Stimulated activated CD4-positive, alpha-beta T cell treated with anti-CD3 and anti-CD28 coated beads, Interleukin-1b, Interleukin-23, amount 100 ng/mL, for 1 hour (primary cell): ENCODE data around the gene PER1.
A peak's percentile ranks its signal among the peaks of the same experiment; 100 is the strongest.

ENCODE experiments used
- DNase-seq, 2 donors: peaks; one replicate each; pipeline ENCODE4 v3.0.0-alpha.2; 2020; ENCODE audit warnings: low read depth in 2 of 2

PER1 gene

DNA sequence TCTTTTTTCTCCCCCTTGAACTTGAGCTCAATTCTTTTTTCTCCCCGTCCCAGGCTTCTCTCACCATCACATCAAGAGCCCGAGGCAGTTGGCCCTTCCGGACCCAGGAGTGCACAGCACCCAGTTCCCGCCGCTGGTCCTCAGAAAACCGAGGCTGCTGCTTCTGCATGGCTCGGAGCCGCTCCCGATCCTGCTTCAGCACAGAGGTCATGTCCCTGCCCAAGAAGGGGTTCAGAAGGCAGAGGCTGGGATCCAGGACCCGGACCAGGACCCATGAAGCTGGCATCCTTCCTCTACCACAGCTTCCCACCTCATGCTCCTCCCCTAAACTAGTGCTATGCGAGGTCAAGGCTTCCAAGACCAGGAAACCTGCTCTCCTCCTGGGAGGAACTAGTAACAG, 10.5 kb downstream of the PER1 start:
- DNase-seq = no peak

DNA sequence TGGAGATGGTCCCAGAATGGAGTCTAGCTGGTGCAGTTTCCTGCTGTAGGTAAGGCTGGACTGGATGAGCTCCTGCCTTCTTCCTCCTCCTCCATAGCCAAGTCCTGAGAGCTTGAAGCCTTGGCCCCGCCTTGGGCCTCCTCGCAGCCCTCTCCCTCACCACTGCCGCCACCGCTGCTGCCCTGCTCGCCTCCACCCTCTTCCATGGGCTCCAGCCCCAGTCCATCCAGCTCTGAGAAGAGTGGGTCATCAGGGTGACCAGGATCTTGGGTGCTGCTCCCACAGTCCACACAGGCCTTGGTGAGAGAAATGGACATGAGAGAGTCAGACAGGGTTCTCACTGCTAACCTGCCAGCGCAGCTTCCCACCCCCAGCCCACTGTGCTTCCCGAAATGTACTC, 11.2 kb downstream of the PER1 start:
- no peak for DNase-seq

- DNase-seq = no peak
Measured at GRCh38 chr17:8140065-8141029, 11.9 kb downstream of the PER1 start.

GRCh38 chr17:8138672-8139371, 13.4 kb downstream of the PER1 start:
- DNase-seq = peak; percentile 87 to 96

DNA sequence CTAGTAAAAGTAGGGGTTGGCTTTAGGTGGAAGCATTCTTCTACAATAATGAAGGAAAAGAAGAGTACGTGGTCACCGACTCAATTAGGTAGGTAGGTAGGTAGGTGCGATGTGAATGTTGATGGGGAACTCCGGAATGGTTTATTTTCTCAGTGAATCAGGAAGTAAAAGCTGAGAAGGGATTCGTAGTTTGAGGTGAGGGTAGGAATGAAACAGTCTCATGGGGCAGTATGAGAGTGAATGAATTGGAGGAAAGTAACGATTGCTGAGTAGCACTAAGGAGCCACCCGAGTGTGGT, 13.9 kb downstream of the PER1 start:
- no peak for DNase-seq

DNA sequence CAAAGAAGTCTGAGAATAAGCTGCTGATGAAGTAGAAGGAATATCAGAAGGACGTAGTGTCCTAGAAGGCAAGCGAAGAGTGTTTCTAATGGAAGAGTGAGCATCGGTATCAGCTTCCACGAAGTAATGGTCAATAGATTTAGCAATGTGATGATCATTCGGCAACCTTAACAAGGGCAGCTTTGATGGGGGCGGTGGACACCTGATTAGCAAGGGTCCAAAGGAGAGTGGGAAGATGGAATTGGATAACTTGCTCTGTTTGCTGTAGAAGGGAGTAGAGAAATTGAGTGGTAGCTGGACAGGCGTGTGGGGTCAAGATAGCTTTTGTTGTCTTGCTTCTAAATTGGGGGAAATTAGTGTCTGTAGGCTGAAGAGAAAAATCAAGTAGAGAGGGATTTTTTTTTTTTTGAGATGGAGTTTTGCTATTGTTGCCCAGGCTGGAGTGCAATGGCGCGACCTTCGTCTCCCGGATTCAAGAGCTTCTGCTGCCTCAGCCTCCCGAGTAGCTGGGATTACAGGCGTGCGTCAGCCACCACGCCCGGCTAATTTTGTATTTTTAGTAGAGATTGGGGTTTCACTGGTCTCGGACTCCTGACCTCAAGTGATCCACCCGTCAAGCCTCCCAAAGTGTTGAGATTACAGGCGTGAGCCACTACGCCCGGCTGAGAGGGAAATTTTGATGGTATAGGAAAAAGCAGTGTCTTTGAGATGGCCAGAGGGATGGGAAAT, 14.4 kb downstream of the PER1 start:
- DNase-seq = no peak

- DNase-seq = no peak
Measured at GRCh38 chr17:8133941-8134340, 18.3 kb downstream of the PER1 start.

DNA sequence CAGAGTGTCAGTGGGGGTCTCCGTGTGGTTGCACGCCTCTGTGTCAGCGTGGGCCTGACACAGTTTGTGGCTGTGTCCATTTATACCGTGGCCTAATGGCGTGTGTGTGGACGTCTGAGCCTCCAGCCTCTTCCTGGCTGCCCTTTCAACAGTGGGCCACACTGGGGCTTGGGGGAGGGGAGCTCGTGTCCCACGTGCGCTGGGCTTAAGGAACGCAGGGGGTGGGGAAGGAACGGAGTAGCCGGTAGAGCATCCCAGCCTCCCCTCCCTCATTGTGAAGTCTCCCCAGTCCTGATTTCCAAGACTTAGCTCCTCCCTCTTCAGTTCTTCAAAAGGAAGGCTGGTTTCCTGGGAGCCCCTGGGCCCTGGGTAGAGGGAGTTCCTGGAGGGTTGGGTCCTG, 18.8 kb downstream of the PER1 start:
- no peak for DNase-seq

- no peak for DNase-seq
Measured at GRCh38 chr17:8131844-8132441, 20.3 kb downstream of the PER1 start.

DNA sequence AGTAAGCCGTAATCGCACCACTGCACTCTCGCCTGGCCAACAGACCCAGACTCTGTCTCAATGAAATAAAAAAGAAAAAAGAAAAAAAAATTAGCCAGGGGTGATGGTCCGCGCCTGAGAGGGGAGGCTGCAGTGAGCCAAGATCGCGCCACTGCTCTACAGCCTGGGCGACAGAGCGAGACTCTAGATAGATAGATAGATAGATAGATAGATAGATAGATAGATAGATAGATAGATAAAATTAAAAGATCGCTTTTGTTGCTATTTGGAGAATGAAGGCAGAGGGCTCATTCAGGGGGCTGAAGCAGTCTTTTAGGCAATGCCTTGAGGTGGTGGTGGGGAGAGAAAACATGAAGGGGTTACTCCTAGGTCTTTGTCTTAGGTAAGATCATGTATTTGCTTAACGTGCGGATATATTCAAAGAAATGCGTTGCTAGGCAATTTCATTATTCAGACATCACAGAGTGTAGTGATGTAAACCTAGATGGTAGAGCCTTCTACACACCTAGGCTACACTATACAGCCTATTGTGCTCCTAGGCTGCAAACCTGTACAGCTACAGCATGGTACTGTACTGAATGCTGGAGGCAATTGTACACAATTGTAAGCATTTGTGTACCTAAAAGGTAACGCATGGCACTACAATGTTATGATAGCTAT, 23.9 kb downstream of the PER1 start:
- DNase-seq = no peak

GRCh38 chr17:8126491-8127066, 25.6 kb downstream of the PER1 start:
- DNase-seq = no peak

DNA sequence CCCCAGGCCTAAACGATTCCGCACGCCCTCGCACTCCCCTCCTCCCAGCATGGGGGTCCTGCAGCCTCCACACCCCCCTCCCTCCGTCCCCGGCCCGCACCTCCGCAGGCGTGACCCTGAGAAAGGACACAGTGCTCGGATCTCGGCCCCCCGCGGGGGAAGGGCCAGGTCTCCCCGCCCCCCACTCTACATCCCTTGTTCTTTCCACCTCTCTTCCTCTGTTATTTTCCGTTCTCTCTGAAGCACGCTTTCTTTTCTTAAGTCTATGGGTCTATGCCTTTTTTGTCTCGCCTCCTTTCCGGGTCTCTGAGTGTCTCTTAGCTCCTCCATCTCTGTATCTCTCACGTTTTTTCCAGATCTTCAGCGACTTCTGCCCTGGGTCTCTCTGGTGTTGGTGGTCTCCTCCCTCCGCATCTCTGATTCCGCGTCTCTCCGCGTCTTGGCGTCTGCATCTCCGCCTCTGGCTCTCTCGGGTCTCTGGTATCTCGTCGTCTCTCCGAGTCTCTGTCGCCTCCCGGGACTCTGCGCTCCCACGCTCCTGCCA, 26.2 kb downstream of the PER1 start:
- no peak for DNase-seq

GRCh38 chr17:8125154-8125946, 26.9 kb downstream of the PER1 start:
- DNase-seq = peak; percentile 70 to 91

GRCh38 chr17:8124350-8125153, 27.7 kb downstream of the PER1 start:
- DNase-seq = no peak

- no peak for DNase-seq
Measured at GRCh38 chr17:8123695-8124349, 28.4 kb downstream of the PER1 start, which contains the start of gene HES7. TSS of gene HES7 (minus strand) at chr17:8124106. CDS start at chr17:8124084, 22 bp downstream.

- no peak for DNase-seq
Measured at GRCh38 chr17:8122924-8123694, 29.1 kb downstream of the PER1 start.

- DNase-seq = no peak
Measured at GRCh38 chr17:8122422-8122923, 29.7 kb downstream of the PER1 start.
